SK-MEL-5 (cell line): ENCODE results near the gene BSND. TPM values are rescaled to one million over a fixed set of nuclear protein-coding genes. Genes with fewer than 3 reads are reported as not detected.

Source experiments
- DNase-seq: peaks from one replicate; pipeline ENCODE4 v3.0.0-alpha.2; 2016; ENCODE audit warnings: low read depth, low spot score
- in situ Hi-C: cut with HindIII; loops from 2 replicates; pipeline ENCODE4 v1.10.0; 2016; ENCODE audit warnings: low sequenced_read_pairs, high pct_unique_total_duplicates, low pct_unique_long_range_greater_than_20kb
- total RNA-seq: library from RNA; depleted of rRNA; stranded (reverse); fragments of >200 nt; shearing (Covaris generic); gene quantifications from 2 replicates; pipeline ENCODE4 v1.2.3, GENCODE V29; 2014

BSND gene
- total RNA-seq, 1 experiment from 2014 or later = not detected

- DNase-seq = no peak
- in situ Hi-C loops = no loop called here
These were observed 27.4 kb upstream of the BSND start for GRCh38 chr1:54971317-54971791.

GRCh38 chr1:54972436-54972835 is 26.3 kb upstream of the BSND start:
- in situ Hi-C loops = no loop called here
- no peak for DNase-seq

GRCh38 chr1:54973205-54973921 is 25.4 kb upstream of the BSND start:
- peak; percentile 54 for DNase-seq
- in situ Hi-C loops = no loop called here

GRCh38 chr1:54975356-54976108 is 23.2 kb upstream of the BSND start:
- in situ Hi-C loops = no loop called here

GRCh38 chr1:54976747-54977146 is 22.0 kb upstream of the BSND start:
- in situ Hi-C loops = no loop called here
- DNase-seq = no peak

More at GRCh38 chr1:54975356-54976108, 23.2 kb upstream of the BSND start:
- DNase-seq = no peak

- DNase-seq = no peak
- in situ Hi-C loops = no loop called here
These were observed 21.0 kb upstream of the BSND start for GRCh38 chr1:54977533-54978297.

GRCh38 chr1:54978528-54979326 is 20.0 kb upstream of the BSND start:
- in situ Hi-C loops = no loop called here
- no peak for DNase-seq

- DNase-seq = no peak
- in situ Hi-C loops = no loop called here
These were observed 19.3 kb upstream of the BSND start for GRCh38 chr1:54979327-54979891.

GRCh38 chr1:54980046-54980527 is 18.6 kb upstream of the BSND start:
- in situ Hi-C loops = no loop called here

GRCh38 chr1:54980528-54981241 is 18.0 kb upstream of the BSND start, which contains the start of gene TMEM61:
TSS of gene TMEM61 (plus strand) at chr1:54980628. CDS start at chr1:54981066, 438 bp downstream.
- in situ Hi-C loops = no loop called here
- DNase-seq = no peak

More at GRCh38 chr1:54980046-54980527, 18.6 kb upstream of the BSND start:
- DNase-seq = no peak

- in situ Hi-C loops = no loop called here
- DNase-seq = no peak
These were observed 17.3 kb upstream of the BSND start for GRCh38 chr1:54981466-54981865.

GRCh38 chr1:54982739-54983138 is 16.0 kb upstream of the BSND start:
- in situ Hi-C loops = no loop called here
- no peak for DNase-seq

- in situ Hi-C loops = no loop called here
- DNase-seq = no peak
These were observed 14.4 kb upstream of the BSND start for GRCh38 chr1:54984131-54984842.

GRCh38 chr1:54985556-54985955 is 13.2 kb upstream of the BSND start:
- in situ Hi-C loops = no loop called here
- DNase-seq = no peak

- in situ Hi-C loops = no loop called here
- DNase-seq = no peak
These were observed 12.7 kb upstream of the BSND start for GRCh38 chr1:54986025-54986424.

GRCh38 chr1:54986533-54986932 is 12.2 kb upstream of the BSND start:
- in situ Hi-C loops = no loop called here

More at GRCh38 chr1:54986533-54986932, 12.2 kb upstream of the BSND start:
- no peak for DNase-seq
